GM12872 (cell line): ENCODE measurements around the gene DNTTIP2.

Experiments used
- CTCF ChIP-seq: IDR thresholded peaks from 3 replicates; pipeline ENCODE4 v1.5.1; 2011; ENCODE audit warnings: low read depth, mild to moderate bottlenecking, low read length, moderate library complexity; ENCODE audit not compliant: insufficient read depth

DNTTIP2 gene

DNA sequence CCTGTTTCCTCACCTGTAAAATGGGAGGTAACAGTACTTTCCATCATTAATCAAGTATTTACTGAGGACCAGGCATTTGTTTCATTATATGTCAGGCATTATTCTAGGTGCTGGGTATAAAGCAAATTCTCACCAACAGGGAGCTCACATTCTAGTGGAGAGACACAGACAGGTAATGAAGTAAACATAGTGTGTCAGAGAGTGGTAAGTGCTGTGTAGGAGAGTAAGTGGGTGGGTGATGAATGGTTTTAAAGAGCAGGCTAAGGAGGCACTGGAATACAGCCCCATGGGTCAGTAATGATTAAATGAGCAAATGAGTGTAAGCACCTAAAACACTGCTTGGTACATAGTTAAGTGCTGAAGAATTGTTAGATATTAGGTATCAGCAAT lies 60.4 kb downstream of the DNTTIP2 start:
- no peak for TF ChIP-seq CTCF

DNA sequence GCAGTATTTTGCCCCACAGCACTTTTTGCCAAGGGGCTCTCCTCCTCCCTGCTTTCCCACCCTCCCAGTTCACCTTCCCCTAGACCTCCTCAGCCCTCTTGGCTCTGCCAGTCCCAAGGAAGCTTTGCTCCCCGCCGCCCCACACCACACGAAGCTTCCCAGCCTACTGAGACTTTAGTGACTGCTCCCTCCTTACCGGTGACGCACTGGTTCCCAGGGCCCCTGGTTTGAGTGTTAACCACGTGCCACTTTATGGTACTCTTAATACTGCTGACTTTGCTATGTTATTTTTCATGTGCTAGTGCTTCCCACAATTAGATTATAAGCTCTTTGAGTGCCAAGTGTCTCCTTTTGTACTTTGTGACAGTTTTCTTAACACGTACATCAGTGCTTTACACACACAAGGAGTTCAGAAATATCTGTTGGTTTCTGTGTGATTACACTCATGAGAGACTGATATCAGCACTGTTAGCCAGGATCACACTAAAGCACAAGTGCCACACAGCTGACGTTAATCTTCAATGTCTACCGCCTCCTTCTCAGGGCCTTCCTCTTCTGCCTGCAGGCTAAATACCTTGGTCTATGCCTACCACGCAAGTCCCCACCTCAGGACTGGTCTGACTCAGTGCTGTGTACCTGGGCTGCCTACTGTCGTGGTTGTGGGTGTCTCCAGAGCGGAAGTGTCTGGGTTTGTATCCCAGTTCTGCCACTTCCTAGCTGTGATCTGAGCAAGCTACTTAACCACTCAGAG lies 61.0 kb downstream of the DNTTIP2 start:
- TF ChIP-seq CTCF: no peak

- TF ChIP-seq CTCF: no peak
Observed at GRCh38 chr1:93816970-93817678, 61.9 kb downstream of the DNTTIP2 start.
